HG03066 (cell line): ENCODE measurements around the gene KPTN.

Experiments used
- ATAC-seq: cut with Tn5 transposase; IDR thresholded peaks from one replicate; pipeline ENCODE4 v1.9.1; 2021; ENCODE audit warnings: low read depth; ENCODE audit not compliant: unreplicated experiment

The KPTN gene

GRCh38 chr19:47509170-47509847, 25.3 kb upstream of the KPTN start:
- ATAC-seq = no peak

DNA sequence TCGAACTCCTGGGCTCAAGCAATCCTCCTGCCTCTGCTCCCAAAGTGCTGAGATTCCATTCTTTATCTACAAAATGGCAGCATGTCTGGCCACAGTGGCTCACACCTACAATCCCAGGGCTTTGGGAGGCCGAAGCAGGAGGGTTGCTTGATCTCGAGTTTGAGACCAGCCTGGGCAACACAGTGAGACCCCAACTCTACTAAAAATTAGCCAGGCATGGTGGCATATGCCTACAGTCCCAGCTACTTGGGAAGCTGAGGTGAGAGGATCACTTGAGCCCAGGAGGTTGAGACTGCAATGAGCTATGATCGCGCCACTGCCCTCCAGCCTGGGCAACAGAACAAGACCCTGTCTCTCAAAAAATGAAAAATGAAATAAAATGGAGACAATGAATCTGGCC, 24.7 kb upstream of the KPTN start:
- no peak for ATAC-seq

- no peak for ATAC-seq
These were observed 24.0 kb upstream of the KPTN start for GRCh38 chr19:47507924-47508553.

DNA sequence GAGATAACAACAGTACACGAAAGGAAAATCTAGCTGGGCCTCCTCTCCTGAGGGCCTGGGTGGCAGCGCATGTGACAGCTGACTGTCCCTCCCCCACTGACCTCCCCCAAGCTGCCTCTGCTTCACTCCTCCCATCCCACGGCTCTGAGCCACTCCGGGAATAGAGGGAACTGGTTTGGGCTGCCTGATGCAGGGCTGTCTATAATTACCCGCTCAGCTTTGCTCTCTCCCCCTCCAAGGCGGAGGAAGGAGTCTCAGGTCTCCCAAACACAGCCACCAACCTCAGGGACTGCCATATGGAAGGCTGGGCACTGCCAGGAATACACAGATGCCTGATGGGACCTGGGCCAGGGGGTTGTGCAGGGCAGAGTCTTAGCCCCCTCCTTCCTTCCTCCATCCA, 23.0 kb upstream of the KPTN start:
- no peak for ATAC-seq

- ATAC-seq = no peak
These were observed 22.4 kb upstream of the KPTN start for GRCh38 chr19:47506459-47506858.

GRCh38 chr19:47505506-47505905, 21.5 kb upstream of the KPTN start:
- no peak for ATAC-seq

DNA sequence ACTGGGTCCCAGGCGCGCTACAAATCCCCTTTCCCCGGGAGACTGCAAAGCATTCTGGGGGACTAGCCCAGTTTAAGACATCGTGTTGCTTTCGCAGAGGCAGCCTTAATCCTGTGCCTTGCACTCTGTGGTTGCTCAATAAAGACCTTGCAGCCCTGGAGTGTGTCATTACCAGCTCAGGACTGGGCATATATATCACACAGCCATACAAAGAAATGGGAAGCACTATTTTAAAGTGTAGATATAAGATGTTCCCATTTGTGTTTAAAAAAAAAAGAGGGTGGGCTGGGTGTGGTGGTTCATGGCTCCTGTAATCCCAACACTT, 19.8 kb upstream of the KPTN start:
- no peak for ATAC-seq

GRCh38 chr19:47503130-47503825, 19.3 kb upstream of the KPTN start:
- ATAC-seq = no peak

DNA sequence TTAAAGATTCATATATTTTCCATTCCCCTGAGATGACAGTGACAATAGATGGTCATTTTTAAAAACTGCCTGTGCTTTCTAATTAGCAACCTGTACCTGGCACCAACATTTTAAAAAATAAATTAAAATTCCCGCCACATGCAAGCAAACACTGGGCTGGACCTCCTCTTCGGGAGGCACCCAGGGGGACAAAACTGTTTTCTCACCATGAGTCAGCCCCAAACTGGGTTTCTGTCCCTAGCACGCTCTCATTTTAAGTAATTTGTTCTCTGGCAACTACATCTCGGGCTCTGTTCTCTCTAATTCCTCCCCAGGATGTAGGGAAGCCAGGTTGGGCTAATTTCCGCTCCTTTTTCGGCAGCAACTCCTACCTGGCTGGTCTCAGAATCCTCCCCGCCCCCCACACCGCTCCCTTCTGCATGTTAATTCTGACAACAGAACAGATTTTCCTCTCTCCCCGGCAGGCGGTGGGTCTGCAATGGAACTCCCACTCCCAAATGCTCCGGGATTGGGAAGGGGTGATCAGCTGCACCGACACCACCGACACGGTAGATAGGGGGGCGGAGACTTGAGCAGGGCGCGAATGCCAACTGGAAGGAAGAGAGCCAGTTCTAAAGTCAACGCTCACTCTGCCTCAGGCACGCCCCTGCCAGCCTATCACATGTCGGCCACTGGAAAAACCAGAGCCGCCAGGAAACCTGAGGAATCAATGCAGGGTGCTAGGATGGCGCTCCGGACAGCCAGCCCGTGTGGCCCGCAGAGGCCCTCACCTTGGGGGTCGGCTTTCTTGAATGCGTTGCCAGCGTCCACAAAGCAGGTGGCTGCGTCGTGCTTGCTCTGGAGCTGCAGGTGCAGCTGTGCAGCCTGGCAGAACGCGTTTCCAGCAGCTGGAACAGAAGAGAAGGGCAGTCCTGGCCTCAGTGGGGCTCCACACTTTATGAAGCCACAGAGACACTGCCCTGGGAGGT, 16.1 kb upstream of the KPTN start:
- ATAC-seq = no peak

- ATAC-seq = no peak
These were observed 15.4 kb upstream of the KPTN start for GRCh38 chr19:47499371-47499770.

GRCh38 chr19:47498561-47498960, 14.5 kb upstream of the KPTN start:
- ATAC-seq = no peak

- no peak for ATAC-seq
These were observed 14.0 kb upstream of the KPTN start for GRCh38 chr19:47497821-47498520.

GRCh38 chr19:47497050-47497766, 13.2 kb upstream of the KPTN start:
- ATAC-seq = no peak

DNA sequence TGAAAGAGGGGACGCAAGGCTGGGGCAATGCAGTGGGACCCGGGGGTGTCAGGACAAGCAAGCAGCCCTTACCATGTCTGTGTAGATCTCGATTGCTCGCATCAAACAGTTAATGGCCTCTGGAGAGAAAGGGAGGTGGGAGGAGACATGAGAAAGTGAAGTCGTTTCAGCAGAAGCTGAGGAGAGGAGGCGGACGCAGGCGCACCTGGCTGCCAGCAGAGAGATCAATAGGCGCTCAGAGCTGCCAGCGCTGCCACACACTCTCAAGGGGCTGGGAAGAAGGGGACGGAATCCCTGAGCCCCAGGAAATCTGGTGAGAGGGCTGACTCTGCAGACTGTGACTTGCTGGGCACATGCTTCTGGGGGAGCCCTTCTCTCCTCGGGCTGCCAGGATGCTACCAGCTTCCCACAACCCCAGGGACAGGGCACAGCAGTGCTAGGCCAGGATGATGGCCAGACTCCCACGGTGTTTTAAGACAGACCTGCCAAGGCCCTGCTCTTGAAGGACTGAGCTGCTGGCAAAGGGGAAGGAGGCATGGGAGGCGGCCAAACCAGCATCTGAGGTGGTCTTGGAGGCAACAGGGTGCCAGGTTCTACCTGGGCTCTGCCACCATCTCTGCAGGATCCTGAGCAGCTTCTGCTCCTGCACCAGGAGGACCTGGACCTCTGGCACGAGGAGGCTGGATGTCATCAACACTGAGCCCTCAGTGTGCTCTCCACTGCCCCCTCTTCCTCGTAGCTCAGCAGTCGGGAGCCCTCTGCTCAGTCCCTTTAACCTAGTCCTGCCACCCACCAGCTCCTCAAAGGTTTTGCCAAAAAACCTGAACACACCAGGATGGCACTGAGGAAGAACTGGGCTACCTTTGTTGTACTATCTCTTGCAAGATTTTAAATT, 11.7 kb upstream of the KPTN start:
- ATAC-seq = no peak

DNA sequence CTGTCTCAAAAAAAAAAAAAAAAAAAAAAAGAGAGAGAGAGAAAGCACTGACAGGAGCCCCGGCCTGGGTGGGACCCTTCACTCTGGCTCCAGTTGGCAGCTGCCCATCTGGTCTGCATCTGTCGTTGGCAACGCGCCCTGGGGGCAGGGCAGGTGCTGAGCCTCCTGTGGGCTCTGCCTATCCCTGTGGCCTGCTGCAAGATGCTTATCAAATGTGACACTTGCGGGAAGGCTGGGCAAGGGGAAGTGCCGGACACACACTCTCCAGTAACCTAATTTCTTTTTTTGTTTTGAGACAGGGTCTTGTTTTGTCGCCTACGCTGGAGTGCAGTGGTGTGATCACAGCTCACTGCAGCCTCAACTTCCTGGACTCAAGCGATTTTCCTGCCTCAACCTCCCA, 10.7 kb upstream of the KPTN start:
- no peak for ATAC-seq

DNA sequence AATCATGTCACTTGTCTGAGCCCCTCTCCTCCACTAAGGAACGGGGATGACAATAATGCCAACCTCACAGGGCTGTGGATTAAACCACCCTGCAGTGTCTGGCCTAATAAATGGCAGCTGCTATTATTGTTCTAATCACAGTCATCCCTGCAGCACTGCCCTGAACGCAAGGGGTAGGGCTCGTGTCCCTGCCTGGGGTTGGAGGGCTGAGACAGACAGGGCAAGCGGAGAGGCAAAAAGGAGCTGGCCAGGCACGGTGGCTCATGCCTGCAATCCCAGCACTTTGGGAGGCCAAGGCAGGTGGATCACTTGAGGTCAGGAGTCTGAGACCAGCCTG, 10.2 kb upstream of the KPTN start:
- no peak for ATAC-seq

DNA sequence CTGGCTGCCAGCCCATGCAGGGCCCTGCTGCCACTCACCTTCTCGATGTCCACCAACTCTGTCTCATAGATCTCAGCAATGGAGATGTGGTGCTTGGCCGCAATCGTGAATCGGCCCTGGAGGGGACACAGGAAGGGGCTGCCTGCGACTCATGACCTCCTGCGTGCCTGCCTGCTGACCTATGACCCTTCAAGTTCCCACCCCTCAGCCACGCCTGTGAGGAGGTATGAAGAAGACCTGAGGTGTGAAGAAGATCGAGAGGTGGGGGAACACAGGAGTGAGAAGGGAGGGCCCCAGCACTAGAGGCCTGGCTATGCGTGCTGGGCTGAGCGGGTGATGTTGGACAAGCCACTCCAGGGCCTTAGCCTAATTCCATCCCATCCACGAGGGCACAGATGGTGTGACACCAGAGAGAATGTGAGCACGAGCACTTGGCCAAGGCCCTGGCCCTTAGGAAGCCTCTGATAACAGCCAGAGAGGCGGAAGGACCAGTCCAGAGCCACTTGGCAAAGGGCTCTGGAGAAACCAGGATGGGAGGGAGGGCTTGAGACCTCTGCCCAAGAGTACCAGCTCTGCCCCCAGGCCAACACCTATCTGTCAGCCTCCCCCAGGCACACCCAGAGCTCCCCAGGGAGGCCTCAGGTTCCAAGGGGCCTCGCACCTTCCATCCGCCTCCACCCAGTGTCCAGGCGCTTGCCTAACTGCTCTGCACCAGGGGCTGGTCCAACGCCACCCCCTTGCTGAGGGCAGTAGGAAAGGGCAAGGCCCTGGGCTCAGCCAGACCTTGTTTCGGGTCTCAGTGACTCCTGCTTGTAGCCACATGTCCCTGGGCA, 9.6 kb upstream of the KPTN start:
- no peak for ATAC-seq
